Measurements from ENCODE around the gene TRIP12. TPM values are rescaled to one million over a fixed set of nuclear protein-coding genes. Genes with fewer than 3 reads are reported as not detected.

Gene TRIP12
- total and polyA plus RNA-seq, 7 donors, result 27.5 to 297 (median 224) TPM

GRCh38 chr2:229738024-229738625 lies 183.7 kb downstream of the TRIP12 start:
- H3K27me3 ChIP-seq (ENCODE audit: insufficient read depth in 3 of 3, low read length in 2 of 3), result no peaks in the 10 kb centered on the region
- 81 to 87% (median 83%) methylated on average over 3 of the region's 3 CpGs for WGBS, 3 donors
- intact Hi-C loops (cut with DNase I), result no loop called here
- peaks cover 8% of the 10 kb centered on the region for H3K9me3 ChIP-seq
- H3K4me1 ChIP-seq, result no peaks in the 10 kb centered on the region
- TF ChIP-seq, protein P1, sequence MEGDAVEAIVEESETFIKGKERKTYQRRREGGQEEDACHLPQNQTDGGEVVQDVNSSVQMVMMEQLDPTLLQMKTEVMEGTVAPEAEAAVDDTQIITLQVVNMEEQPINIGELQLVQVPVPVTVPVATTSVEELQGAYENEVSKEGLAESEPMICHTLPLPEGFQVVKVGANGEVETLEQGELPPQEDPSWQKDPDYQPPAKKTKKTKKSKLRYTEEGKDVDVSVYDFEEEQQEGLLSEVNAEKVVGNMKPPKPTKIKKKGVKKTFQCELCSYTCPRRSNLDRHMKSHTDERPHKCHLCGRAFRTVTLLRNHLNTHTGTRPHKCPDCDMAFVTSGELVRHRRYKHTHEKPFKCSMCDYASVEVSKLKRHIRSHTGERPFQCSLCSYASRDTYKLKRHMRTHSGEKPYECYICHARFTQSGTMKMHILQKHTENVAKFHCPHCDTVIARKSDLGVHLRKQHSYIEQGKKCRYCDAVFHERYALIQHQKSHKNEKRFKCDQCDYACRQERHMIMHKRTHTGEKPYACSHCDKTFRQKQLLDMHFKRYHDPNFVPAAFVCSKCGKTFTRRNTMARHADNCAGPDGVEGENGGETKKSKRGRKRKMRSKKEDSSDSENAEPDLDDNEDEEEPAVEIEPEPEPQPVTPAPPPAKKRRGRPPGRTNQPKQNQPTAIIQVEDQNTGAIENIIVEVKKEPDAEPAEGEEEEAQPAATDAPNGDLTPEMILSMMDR (IDR thresholded peaks at IDR 0.05), result no peak
- H3K4me3 ChIP-seq, result no peak overlapping the region
- H3K27ac ChIP-seq, result no peak overlapping the region
- no peak for DNase-seq
- H3K36me3 ChIP-seq (ENCODE audit: insufficient read depth in 1 of 2, low read depth in 1 of 2), result no peaks in the 10 kb centered on the region
- no peak for ATAC-seq

GRCh38 chr2:229734410-229734809 lies 187.4 kb downstream of the TRIP12 start:
- H3K4me3 ChIP-seq, result no peak overlapping the region
- WGBS, 3 donors, result 25 to 37% (median 32%) methylated on average over 1 of the region's 1 CpG
- peaks cover 0 to 2% (median 0%) of the 10 kb centered on the region in 3 donors for H3K27me3 ChIP-seq (ENCODE audit: insufficient read depth in 3 of 3, low read length in 2 of 3)
- no peaks in the 10 kb centered on the region for H3K36me3 ChIP-seq (ENCODE audit: insufficient read depth in 1 of 2, low read depth in 1 of 2)
- TF ChIP-seq, protein P1 (IDR thresholded peaks at IDR 0.05), result no peak
- intact Hi-C loops (cut with DNase I), result no loop called here
- no peak for ATAC-seq
- no peak overlapping the region for H3K27ac ChIP-seq
- H3K9me3 ChIP-seq, result peaks cover 8% of the 10 kb centered on the region
- DNase-seq, result no peak
- H3K4me1 ChIP-seq, result no peaks in the 10 kb centered on the region

- intact Hi-C loops (cut with DNase I), result no loop called here
- Histone ChIP-seq H3K4me1 (no peaks in the 10 kb centered on the region), H3K4me3 (no peak overlapping the region), H3K27ac (no peak overlapping the region), H3K9me3 (peaks cover 8% of the 10 kb centered on the region), H3K27me3 (ENCODE audit: insufficient read depth in 3 of 3, low read length in 2 of 3) (peaks cover 0 to 2% (median 0%) of the 10 kb centered on the region in 3 donors), H3K36me3 (ENCODE audit: insufficient read depth in 1 of 2, low read depth in 1 of 2) (no peaks in the 10 kb centered on the region)
- TF ChIP-seq, protein P1 (IDR thresholded peaks at IDR 0.05), result no peak
- ATAC-seq (no peak), DNase-seq (no peak)
- WGBS, 3 donors, result 65 to 77% (median 71%) methylated on average over 6 of the region's 6 CpGs
Measured at GRCh38 chr2:229733611-229734245, 188.1 kb downstream of the TRIP12 start.

GRCh38 chr2:229732897-229733296 lies 188.9 kb downstream of the TRIP12 start:
- peaks cover 0 to 2% (median 0%) of the 10 kb centered on the region in 3 donors for H3K27me3 ChIP-seq (ENCODE audit: insufficient read depth in 3 of 3, low read length in 2 of 3)
- peaks cover 3% of the 10 kb centered on the region for H3K9me3 ChIP-seq
- no peak for DNase-seq
- no peak overlapping the region for H3K27ac ChIP-seq
- no peaks in the 10 kb centered on the region for H3K4me1 ChIP-seq
- no peak for ATAC-seq
- 85 to 96% (median 91%) methylated on average over 6 of the region's 6 CpGs for WGBS, 3 donors
- H3K36me3 ChIP-seq (ENCODE audit: insufficient read depth in 1 of 2, low read depth in 1 of 2), result no peaks in the 10 kb centered on the region
- H3K4me3 ChIP-seq, result no peak overlapping the region
- intact Hi-C loops (cut with DNase I), result no loop called here
- TF ChIP-seq, protein P1 (IDR thresholded peaks at IDR 0.05), result no peak

Measured in psoas muscle (tissue), 8 donors.